ENCODE results near the gene WDFY2.

WDFY2 gene

GRCh38 chr13:51620165-51620983 lies 36.1 kb downstream of the WDFY2 start:
- H3K9me3 Mint-ChIP-seq = no peaks in the 10 kb centered on the region
- H3K4me1 Mint-ChIP-seq = peaks cover 67% of the 10 kb centered on the region
- TF ChIP-seq, protein P1, sequence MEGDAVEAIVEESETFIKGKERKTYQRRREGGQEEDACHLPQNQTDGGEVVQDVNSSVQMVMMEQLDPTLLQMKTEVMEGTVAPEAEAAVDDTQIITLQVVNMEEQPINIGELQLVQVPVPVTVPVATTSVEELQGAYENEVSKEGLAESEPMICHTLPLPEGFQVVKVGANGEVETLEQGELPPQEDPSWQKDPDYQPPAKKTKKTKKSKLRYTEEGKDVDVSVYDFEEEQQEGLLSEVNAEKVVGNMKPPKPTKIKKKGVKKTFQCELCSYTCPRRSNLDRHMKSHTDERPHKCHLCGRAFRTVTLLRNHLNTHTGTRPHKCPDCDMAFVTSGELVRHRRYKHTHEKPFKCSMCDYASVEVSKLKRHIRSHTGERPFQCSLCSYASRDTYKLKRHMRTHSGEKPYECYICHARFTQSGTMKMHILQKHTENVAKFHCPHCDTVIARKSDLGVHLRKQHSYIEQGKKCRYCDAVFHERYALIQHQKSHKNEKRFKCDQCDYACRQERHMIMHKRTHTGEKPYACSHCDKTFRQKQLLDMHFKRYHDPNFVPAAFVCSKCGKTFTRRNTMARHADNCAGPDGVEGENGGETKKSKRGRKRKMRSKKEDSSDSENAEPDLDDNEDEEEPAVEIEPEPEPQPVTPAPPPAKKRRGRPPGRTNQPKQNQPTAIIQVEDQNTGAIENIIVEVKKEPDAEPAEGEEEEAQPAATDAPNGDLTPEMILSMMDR (IDR thresholded peaks at IDR 0.05; ENCODE audit: unreplicated experiment in 3 of 3) = no peak
- H3K27ac Mint-ChIP-seq = peak overlapping the region; percentile 23 to 76 (median 41)
- no peaks in the 10 kb centered on the region for H3K36me3 Mint-ChIP-seq (ENCODE audit: low read depth)
- H3K4me3 Mint-ChIP-seq = no peak overlapping the region
- no peaks in the 10 kb centered on the region for H3K27me3 Mint-ChIP-seq (ENCODE audit: low read depth)

GRCh38 chr13:51621602-51622001 lies 37.3 kb downstream of the WDFY2 start:
- TF ChIP-seq, protein P1 (IDR thresholded peaks at IDR 0.05; ENCODE audit: unreplicated experiment in 3 of 3) = no peak
- Mint-ChIP-seq H3K9me3 (no peaks in the 10 kb centered on the region), H3K27me3 (ENCODE audit: low read depth) (no peaks in the 10 kb centered on the region), H3K4me1 (peaks cover 80% of the 10 kb centered on the region), H3K36me3 (ENCODE audit: low read depth) (no peaks in the 10 kb centered on the region), H3K4me3 (no peak overlapping the region), H3K27ac (peak overlapping the region in 2 of 3 experiments; percentile 41 to 76)

DNA sequence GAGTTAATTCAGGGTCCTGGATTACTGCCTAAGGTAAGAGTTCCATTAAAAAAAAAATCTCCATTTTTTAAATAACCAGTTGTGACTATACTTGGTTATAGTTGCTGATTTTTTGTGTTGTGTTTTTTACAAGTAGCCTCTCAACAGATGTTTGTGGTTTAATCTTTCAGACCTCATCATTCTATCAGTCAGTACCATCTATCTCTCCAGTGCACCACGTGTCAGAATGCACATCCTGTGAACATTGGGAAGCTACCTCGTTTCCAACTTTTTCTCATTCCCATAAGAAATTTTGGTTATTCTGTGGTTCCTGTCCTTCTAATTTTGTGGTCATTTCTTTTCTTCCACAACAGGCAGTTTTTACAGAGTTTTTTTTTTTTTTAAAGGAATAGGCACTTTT lies 39.2 kb downstream of the WDFY2 start:
- H3K4me3 Mint-ChIP-seq = no peak overlapping the region
- no peaks in the 10 kb centered on the region for H3K27me3 Mint-ChIP-seq (ENCODE audit: low read depth)
- H3K27ac Mint-ChIP-seq = peak overlapping the region in 2 of 3 experiments; percentile 38 to 68
- peaks cover 75% of the 10 kb centered on the region for H3K4me1 Mint-ChIP-seq
- no peaks in the 10 kb centered on the region for H3K9me3 Mint-ChIP-seq
- no peaks in the 10 kb centered on the region for H3K36me3 Mint-ChIP-seq (ENCODE audit: low read depth)
- TF ChIP-seq, protein P1 (IDR thresholded peaks at IDR 0.05; ENCODE audit: unreplicated experiment in 3 of 3) = no peak

GRCh38 chr13:51624207-51624606 lies 39.9 kb downstream of the WDFY2 start:
- Mint-ChIP-seq H3K9me3 (no peaks in the 10 kb centered on the region), H3K27me3 (ENCODE audit: low read depth) (no peaks in the 10 kb centered on the region), H3K4me3 (peak overlapping the region in 1 of 3 experiments; percentile 42), H3K36me3 (ENCODE audit: low read depth) (no peaks in the 10 kb centered on the region), H3K27ac (peak overlapping the region in 2 of 3 experiments; percentile 51 to 68), H3K4me1 (peaks cover 75% of the 10 kb centered on the region)
- TF ChIP-seq, protein P1 (IDR thresholded peaks at IDR 0.05; ENCODE audit: unreplicated experiment in 3 of 3) = no peak

DNA sequence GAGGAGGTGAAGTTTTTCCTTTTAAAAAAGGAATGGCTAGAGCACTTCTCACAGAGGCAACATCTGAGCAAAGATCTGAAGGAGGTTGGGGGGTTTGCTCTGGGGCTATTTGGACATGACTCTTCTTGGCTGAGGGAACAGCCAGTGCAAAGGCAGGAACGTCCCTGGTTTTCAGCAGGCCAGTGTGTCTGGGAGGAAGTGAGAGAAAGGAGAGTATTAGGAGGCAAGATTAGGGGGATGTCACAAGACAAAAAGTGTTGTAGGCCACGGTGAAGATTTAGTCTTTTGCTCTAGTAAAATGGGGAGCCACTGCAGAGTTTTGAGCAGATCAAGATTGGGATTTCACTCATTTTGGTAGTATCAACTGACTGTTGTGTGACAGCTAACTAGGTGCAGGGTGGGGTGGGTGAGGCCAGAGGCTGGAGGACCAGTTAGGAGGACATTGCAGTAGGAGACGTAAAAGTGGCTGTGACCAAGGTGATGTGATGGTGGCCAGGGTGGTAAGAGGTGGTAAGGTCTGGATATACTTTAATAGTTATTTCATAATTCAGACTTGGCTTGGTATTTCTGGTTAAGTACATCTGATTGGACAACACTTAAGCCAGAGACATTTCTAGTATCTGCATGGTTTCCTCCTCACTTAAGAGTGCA lies 40.6 kb downstream of the WDFY2 start:
- Mint-ChIP-seq H3K36me3 (ENCODE audit: low read depth) (no peaks in the 10 kb centered on the region), H3K27me3 (ENCODE audit: low read depth) (no peaks in the 10 kb centered on the region), H3K27ac (peak overlapping the region in 2 of 3 experiments; percentile 9 to 85), H3K9me3 (no peaks in the 10 kb centered on the region), H3K4me1 (peaks cover 69% of the 10 kb centered on the region), H3K4me3 (peak overlapping the region in 1 of 3 experiments; percentile 42)
- TF ChIP-seq, protein P1 (IDR thresholded peaks at IDR 0.05; ENCODE audit: unreplicated experiment in 3 of 3) = no peak

Data from nephron (organoid).